ENCODE measurements around the gene SAMD1. TPM values are rescaled to one million over a fixed set of nuclear protein-coding genes. Genes with fewer than 3 reads are reported as not detected.

Gene SAMD1
- total and polyA plus RNA-seq, 2 experiments from 2014 or later, result 112 to 136 TPM

GRCh38 chr19:14086098-14086497 lies 4.5 kb downstream of the SAMD1 start:
- Histone ChIP-seq H3K4me1 (ENCODE audit: low read depth) (peaks cover 4% of the 10 kb centered on the region), H3K27ac (no peak overlapping the region), H3K4me3 (no peak overlapping the region), H3K36me3 (peaks cover 8% of the 10 kb centered on the region), H3K9me3 (ENCODE audit: low read depth) (no peaks in the 10 kb centered on the region), H3K27me3 (no peaks in the 10 kb centered on the region)
- TF ChIP-seq, protein P1, sequence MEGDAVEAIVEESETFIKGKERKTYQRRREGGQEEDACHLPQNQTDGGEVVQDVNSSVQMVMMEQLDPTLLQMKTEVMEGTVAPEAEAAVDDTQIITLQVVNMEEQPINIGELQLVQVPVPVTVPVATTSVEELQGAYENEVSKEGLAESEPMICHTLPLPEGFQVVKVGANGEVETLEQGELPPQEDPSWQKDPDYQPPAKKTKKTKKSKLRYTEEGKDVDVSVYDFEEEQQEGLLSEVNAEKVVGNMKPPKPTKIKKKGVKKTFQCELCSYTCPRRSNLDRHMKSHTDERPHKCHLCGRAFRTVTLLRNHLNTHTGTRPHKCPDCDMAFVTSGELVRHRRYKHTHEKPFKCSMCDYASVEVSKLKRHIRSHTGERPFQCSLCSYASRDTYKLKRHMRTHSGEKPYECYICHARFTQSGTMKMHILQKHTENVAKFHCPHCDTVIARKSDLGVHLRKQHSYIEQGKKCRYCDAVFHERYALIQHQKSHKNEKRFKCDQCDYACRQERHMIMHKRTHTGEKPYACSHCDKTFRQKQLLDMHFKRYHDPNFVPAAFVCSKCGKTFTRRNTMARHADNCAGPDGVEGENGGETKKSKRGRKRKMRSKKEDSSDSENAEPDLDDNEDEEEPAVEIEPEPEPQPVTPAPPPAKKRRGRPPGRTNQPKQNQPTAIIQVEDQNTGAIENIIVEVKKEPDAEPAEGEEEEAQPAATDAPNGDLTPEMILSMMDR (IDR thresholded peaks at IDR 0.05; ENCODE audit: low read depth, low read length), result no peak
- no peak for DNase-seq (ENCODE audit: low read depth in 1 of 2, low spot score in 1 of 2)

DNA sequence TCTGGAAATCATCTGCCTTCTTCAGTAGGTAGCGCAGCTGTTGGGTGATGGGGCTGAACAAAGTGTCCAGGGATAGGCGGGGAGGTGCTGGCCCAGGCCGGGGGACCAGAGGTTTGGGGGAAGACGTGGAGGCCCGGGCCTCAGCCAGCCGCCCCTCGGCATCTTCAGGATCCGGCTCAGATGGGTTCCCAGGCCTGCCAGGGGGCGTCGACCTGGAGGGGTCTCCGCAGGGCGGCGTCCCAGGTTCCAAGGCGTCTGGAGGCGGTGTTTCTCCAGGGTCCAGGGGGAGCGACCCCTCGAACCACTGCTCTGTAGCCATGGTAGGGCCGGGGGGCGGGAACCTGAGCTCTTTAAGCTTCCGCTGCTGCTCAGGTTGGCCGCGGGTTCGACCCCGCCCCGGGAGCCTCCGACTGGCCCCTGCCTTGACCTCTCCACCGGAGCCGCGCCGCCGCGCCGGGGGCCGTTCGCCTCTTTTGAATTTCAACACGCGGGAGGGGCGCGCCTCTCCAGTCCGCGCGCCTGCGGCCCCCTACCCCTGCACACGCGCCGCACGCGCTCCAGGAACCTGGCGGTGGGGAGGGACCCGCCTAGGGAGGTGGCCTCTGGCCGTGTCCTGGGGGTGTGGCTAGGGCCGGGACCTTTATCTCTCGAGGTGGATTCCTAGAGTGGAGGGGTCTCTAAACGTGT lies 5.1 kb downstream of the SAMD1 start, which contains the start of gene C19orf67:
Gene C19orf67 (minus strand): TSS at position 475 of the 687 bp plus-strand sequence. CDS start 156 bp downstream, at position 319.
- Histone ChIP-seq H3K9me3 (ENCODE audit: low read depth) (no peaks in the 10 kb centered on the region), H3K36me3 (peaks cover 8% of the 10 kb centered on the region), H3K27ac (no peak within 1 kb of the TSS), H3K27me3 (no peaks in the 10 kb centered on the region), H3K4me1 (ENCODE audit: low read depth) (peaks cover 6% of the 10 kb centered on the region), H3K4me3 (peak within 1 kb of the TSS; percentile 7)
- TF ChIP-seq, protein P1 (IDR thresholded peaks at IDR 0.05; ENCODE audit: low read depth, low read length), result no peak
- no peak for DNase-seq (ENCODE audit: low read depth in 1 of 2, low spot score in 1 of 2)

GRCh38 chr19:14082675-14082960 lies 7.9 kb downstream of the SAMD1 start:
- Histone ChIP-seq H3K4me3 (no peak overlapping the region), H3K36me3 (no peaks in the 10 kb centered on the region), H3K27ac (no peak overlapping the region), H3K9me3 (ENCODE audit: low read depth) (no peaks in the 10 kb centered on the region), H3K27me3 (no peaks in the 10 kb centered on the region), H3K4me1 (ENCODE audit: low read depth) (peaks cover 9% of the 10 kb centered on the region)
- no peak for DNase-seq (ENCODE audit: low read depth in 1 of 2, low spot score in 1 of 2)
- TF ChIP-seq, protein P1 (IDR thresholded peaks at IDR 0.05; ENCODE audit: low read depth, low read length), result no peak

DNA sequence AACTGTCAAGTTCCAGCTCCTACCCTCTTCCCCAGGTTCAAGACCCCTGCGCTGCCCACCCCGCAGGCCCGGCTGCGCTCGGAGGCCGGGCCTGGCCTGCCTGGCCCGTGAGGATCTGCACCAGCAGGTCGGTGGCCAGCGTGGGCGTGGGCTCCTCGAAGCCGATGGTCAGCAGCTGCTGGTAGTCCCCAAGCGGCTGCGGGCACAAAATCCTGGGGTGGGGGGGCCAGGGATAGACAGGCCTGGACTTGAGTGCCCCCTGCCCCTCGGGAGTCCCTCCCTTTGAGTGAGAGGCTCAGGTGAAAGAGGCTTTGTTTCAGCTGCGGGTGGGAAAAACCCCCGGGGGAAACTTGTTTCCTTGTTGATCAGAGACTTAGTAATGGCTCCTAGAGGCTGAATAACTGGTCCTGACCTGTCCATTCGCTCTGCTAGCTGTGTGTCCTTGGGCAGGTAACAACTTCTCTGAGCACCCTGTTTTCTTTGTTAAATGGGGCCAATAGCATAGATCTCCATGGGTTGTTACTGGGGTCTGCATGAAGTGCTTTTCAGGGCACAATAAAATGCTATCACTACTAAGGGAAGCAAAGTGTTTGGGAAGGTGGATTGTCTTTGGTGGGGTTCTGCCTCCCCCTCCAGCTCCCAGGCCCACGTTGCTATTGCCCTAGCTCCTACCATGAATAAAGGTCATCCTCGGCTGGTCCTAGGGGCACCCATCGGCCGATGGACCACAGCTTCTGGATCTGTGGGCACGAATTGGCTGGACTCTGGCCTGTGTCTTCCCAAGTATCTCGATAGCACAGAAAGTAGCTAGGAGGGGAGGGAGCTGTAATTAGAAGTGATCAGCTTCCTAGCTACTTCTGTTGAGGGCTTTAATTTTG lies 8.5 kb downstream of the SAMD1 start:
- Histone ChIP-seq H3K4me3 (peak overlapping the region; percentile 69), H3K9me3 (ENCODE audit: low read depth) (no peaks in the 10 kb centered on the region), H3K4me1 (ENCODE audit: low read depth) (peaks cover 9% of the 10 kb centered on the region), H3K27me3 (no peaks in the 10 kb centered on the region), H3K36me3 (no peaks in the 10 kb centered on the region), H3K27ac (peak overlapping the region; percentile 74)
- TF ChIP-seq, protein P1 (IDR thresholded peaks at IDR 0.05; ENCODE audit: low read depth, low read length), result no peak
- DNase-seq (ENCODE audit: low read depth in 1 of 2, low spot score in 1 of 2), result no peak

DNA sequence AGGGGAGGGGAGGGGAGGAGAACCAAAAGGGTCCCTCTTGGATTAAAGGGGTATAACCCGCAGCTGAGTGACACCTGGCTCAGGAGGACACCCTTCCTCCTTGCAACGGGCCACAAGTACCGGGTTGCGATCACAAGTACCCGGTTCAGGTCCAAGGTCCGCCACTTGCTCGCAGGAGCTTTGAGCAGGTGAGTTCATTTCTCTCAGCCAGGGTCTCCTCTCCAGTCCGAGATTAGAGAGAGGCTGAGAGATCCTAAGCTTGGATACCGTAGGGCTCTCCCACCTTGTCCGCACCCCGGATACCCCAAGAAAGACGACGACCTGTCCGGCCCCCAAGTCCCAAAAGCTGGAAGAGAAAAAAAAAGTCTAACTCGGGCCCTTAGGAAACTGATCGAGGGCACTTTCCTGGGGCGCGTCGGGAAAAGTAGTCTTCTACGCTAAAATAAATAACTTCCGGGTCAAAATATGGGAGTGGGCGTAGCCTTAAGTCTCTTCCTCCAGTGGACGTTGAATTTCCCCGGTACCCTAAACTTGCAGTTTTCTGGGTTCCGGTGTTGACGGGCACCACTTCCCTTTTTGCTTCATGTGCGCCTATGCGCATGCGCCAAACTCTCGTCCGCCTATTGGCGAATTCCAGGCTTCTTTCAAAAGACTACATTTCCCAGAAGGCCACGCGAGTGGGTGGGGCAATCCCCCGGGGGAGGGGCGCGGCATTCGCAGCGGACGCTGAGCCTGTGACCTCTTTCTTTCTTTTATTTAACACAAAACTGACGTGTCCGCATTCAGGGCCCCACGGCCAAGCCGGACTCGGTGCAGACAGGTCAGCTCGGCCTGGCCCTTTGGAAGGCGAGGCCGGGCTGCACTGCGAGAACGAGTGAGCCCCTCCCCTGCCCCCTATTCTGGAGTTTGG lies 9.4 kb downstream of the SAMD1 start:
- H3K27ac ChIP-seq, result peak overlapping the region; percentile 74
- no peaks in the 10 kb centered on the region for H3K27me3 ChIP-seq
- H3K4me1 ChIP-seq (ENCODE audit: low read depth), result peaks cover 9% of the 10 kb centered on the region
- H3K9me3 ChIP-seq (ENCODE audit: low read depth), result no peaks in the 10 kb centered on the region
- TF ChIP-seq, protein P1 (IDR thresholded peaks at IDR 0.05; ENCODE audit: low read depth, low read length), result no peak
- peak overlapping the region; percentile 69 for H3K4me3 ChIP-seq
- no peaks in the 10 kb centered on the region for H3K36me3 ChIP-seq
- DNase-seq (ENCODE audit: low read depth in 1 of 2, low spot score in 1 of 2), result peak; percentile 99 to 100

All from cardiac muscle cell (in vitro differentiated cells and primary cell).